Activated CD4-positive, alpha-beta T cell treated with anti-CD3 and anti-CD28 coated beads, Interleukin-2, Interleukin-4, amounts not matched to agents 100 ng/mL and 50 ng/mL, durations not matched to agents 16 hours and 8 hours (primary cell): ENCODE results near the gene MYO3B.
"Not testable (repeated sequence)": the region's sequence is repeated elsewhere in the genome, so short reads cannot be mapped to it uniquely, and the experiment has no call there.

Experiments used
- DNase-seq: peaks from one replicate; pipeline ENCODE4 v3.0.0-alpha.2; 2020; ENCODE audit warnings: low spot score

Gene MYO3B

DNA sequence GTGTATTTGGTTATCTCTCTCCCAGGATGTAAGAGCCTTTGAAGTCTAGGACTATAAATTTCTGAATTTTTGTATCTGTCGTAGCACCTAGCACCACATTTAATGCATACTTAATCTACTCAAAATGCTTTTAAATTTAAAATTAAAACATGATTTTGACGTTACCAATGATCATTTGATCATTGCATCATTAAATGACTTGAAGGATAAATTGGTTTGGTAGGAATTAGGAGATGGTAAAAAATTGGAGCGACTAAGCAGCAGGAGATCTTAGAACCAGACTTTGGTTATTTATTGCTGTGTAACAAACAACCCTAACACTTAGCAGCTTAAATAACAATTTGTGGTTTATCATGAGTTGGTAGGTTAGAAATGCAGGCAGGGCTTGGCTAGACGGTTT is 84.9 kb downstream of the MYO3B start:
- no peak for DNase-seq

DNA sequence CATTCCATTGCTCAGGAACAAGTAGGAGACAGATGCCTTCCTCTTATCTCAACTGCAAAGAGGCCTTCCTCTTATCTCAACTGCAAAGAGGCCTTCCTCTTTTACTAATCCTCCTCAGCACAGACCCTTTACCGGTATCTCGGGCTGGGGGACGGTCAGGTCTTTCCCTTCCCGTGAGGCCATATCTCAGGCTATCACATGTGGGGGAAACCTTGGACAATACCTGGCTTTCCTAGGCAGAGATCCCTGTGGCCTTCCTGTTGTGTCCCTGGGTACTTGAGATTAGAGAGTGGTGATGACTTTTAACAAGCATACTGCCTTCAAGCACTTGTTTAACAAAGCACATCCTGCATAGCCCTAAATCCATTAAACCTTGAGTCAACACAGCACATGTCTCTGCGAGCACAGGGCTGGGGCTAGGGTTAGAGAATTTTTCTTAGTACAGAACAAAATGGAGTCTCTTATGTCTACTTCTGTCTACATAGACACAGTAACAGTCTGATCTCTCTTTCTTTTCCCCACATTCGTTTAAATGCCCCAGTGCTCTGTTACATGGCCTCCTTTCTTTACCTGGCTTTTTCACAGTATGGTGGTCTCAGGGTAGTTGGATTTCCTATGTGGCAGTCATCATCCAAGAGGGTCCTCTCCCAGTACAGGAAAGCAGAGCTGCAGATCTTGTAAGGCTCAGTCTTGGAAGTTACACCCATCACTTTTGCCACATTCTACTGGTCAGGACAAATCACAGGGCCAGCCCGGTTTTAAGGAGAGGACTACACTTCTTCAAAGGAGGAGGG is 86.0 kb downstream of the MYO3B start:
- DNase-seq, result not testable (repeated sequence)

DNA sequence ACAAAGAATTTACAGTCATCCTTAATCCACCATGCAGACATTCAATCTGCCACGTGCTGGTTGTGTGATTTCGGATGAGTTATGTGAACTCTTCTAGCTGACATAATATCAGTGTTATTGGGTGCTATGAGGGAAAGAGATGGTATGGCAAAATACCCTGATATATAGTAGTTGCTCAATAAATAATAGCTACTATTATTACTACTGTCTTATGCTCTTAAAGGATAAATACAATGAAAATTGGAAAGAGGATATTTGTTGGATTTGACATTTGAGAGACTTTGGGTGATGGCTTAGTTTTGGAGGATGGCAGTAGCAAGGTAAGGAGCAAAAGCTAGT is 86.5 kb downstream of the MYO3B start:
- no peak for DNase-seq

DNA sequence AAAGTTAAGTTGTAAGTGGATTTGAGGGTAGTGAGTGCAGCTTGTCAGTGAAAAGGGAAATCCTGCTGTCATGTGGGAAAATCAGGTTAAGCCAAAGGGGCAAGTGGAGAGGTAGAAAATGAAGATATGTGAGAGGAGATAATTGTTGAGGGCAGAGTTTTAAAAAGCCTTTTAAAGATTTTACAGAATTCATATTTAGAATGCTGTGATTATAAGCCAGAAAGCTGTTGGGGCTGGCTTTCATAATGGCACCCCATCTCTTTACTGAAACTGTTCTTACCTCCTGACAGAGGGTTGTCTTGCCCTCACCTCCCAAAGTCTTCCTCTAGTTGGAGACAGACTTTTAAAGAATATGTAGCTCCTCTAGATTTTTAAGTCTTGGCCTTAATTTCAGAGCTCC is 86.9 kb downstream of the MYO3B start:
- no peak for DNase-seq

DNA sequence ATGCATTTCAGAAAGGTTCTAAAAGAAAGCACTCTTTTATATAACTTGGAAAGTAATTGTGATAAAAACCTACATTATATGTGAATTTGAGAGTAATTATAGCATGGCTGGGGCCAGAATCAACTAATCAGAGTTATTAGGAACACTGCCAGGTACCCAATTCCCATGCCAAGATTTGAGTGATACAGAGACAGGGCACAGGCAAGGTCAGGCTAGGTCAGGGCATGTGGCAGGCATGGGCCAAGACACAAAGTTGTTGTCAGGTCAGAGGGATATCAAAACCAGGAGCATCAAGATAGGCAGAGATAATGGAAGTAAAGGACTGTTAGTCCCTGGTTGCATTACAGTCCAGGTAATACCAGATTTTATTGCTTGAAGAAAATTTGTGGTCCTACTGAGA is 87.4 kb downstream of the MYO3B start:
- DNase-seq, result no peak

DNA sequence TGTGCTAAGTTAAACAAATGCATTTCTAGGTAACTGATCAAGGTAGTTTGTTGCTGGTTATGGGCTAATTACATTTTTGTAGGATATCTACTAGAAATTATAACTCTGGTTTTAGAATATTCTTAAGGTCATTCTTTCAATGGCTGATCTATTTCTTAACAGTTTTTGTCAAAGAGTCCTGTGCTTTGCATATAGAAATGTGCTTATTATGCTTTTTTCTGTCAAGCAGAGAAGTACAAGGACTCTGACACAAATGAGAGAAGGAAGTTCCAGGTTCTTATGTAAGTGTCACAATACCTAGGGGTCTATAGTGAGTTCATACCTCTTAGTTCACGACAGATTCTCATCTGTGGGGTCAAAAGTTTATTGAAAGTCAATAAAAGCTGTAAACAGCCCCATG is 88.4 kb downstream of the MYO3B start:
- no peak for DNase-seq

DNA sequence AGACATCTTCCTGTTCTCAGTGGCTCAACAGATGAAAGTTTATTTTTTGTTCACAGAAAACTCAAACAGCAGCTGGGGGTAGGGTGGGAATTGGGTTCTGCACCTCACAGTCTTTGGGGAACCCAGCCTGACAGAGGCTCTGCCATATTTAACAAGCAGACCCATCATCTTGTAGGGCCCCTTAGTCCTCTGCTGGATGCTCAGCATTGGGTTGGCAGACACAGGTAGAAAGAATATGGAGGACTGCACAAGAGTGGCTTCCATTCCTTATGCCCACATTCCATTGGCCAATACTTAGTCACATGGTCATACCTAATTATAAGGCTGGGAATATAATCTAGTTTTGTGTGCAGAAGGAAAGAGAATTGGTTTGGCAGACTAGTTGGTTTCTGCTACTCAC is 89.1 kb downstream of the MYO3B start:
- no peak for DNase-seq

DNA sequence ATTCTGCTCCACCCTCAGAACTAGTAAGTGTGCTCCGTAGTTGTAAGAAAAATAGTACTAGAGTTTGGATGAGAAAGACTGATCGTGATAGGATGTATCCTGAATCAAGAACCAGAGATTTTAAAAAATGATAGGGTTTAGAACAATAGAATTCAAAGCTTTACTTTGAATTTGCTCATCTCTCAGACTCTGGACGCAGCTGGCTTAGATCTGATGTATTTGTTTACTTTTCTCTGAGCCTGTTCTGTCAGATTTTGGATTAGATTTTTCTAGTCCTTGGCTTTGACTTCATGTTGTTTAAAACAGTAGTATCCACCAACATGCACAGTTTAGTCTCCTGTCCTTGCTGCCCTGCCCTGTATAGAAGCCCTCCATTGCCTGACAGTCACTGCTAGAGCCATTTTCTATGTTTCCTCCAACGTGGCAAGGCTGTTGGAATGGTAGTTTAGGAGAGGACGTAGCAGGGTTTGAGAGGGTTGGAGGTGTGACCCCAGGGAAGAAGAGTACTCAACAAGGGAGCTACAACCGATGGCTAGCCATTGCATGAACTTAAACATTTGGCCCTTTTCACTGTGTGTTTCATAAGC is 92.4 kb downstream of the MYO3B start:
- DNase-seq, result no peak

DNA sequence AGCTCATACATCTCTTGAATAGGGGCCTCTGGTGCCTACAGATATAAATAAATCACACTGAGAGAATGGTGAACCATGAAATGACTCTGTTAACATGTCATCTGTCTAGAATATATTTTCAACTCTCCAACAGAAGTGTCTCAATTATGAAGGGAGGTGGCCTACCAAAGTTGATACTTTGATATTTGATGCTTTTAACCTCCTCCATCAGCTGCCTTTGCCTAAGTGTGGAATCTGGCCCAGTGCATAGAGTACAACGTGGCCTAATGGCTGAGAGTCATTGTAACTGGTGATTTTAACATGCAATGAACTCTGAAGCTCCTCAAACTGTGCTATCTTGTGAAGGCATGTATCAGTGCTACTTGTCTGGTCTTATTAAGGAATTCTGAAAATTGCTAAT is 93.4 kb downstream of the MYO3B start:
- no peak for DNase-seq

DNA sequence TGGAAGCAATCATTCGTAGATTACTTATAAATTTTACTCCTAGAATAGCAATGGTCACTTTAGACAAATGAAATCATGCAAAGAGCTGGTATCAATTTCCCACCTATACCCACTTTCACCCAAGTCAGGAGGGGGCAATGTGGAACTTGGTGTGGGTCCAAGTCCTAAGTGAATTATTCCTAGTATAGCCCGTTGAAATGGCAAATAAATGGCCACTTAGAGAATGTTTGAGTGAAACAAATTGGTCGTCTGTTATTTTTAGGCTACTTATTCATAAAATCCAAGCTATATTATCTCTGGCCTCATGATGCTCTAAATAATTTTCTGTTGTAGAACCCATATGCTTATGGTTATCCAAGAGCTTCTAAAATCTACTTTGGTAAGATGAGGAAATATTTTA is 98.1 kb downstream of the MYO3B start:
- no peak for DNase-seq

DNA sequence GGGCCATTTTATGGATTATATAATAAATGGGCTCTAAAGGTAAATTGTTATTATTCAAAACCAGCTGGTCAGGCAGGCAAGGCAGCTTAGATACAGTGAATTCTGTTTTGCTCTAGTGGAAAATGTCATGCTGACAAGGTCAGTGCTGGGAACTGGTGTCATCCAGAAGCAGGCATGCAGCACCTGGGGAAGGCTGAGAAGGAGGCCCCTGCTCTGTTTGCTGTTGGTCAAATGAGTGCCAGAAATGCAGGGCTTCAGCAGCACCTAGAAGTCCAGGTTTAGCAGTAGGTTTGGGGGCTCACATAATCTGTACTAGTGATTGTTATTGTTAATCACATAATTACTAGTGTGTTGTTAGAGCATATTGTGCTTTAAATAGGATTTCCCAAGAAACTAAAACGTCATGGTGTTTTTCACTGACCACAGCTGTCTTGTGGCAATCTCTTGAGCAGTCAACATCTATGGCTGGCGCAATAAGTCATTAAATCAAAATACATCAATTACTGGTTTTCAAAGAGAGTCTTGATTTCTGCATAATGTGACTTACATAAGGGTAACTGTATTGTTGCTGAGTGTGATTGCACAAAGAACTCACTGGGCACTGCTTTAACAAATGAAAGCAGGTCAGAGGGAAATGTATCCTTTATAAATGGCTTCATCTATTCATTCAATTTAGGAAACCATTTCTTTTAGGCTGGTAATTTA is 99.1 kb downstream of the MYO3B start:
- DNase-seq, result no peak

DNA sequence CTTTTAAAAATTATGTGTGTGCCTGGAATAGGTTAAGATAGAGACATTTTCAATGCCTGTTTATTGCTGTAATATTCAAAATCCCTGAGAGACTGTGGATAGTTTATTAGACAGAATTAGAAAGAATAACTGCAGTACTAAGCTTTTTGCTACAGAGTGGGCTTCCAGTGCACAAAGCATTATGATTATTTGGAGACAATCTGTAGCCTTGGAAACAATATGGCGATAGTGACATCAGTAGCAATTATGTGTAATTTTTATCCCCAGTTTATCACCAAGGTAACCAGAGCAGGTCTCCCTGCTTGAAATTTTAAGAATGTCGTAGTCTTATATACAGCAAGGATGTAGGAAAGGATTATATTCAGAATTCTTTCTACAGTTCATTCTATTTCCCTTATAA is 100.0 kb downstream of the MYO3B start:
- no peak for DNase-seq

DNA sequence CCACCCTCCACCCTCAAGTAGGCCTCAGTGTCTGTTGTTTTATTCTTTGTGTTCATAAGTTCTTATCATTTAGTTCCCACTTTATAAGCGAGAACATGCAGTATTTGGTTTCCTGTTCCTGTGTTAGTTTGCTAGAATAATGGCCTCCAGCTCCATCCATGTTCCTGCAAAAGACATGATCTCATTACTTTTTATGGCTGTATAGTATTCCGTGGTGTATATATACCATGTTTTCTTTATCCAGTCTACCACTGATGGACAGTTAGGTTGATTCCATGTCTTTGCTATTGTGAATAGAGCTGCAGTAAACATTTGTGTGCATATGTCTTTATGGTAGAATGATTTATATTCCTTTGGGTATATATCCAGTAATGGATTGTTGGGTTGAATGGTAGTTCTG is 101.7 kb downstream of the MYO3B start:
- DNase-seq, result not testable (repeated sequence)

DNA sequence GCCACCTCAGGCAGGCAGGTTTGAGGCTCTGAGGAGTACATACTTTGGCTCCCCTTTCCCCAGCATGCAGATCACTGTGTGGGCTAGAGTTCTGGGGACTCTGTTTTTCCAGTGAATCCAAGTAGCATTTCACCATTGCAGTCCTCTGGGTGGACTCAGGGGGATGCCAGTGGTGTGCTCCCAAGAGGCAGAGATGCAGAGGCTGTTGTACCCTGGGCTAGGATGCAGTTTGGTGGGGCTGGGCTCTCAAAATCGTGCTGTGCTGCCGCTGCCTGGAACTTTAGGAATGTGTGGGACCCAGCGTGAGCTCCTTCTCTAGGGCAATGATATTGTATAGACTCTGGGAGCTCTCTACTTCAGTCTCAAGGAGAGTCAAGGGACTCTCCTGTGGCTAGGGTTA is 104.9 kb downstream of the MYO3B start:
- DNase-seq, result no peak

DNA sequence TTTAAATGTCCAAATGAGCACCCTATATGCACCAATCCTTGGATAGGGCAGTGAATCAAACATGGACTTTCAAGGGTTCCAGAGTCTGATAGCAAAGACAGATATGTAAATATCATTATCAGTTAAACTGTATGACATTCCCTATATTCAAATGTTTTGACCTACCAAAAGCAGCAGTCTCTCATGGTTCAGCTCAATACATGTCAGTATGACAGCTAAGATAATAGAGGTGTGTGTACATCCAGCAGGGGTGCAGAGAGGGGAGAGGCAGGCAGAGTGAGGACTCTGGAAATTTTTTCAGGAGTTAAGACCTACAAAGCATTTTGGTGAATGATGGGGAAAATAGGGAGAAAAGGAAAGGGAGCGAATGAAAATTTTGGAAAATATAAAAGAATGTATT is 106.3 kb downstream of the MYO3B start:
- no peak for DNase-seq

DNA sequence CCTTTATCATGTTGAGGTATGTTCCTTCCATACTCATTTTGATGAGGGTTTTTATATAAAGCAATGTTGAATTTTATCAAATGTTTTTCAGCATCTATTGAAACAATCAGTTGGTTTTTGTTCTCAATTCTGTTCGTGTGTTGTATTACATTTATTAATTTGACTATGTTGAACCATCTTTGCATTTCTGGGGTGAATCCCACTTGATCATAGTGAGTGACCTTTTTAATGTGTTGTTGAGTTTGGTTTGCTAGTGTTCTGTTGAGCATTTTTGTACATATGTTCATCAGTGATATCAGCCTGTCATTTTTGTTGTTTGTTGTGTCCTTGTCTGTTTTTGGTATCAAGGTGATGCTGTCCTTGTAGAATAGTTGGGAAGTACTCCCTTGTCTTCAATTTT is 110.9 kb downstream of the MYO3B start:
- no peak for DNase-seq

DNA sequence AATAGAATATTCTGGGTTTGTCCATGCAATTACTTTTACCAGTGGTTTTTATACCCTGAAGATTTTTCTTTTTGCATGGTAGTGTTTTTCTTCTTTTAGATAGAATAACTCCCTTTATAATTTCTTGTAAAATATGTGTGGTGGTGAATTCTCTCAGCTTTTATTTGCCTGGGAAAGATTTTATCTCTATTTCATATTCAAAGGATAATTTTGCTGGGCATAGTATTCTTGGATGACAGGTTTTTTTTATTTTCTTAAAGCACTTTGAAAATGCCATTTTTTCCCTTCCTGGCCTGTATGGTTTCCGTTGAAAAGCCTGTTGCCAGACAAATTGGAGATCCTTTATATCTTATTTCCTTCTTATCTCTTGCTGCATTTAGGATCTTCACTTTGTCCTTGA is 113.5 kb downstream of the MYO3B start:
- DNase-seq, result no peak

DNA sequence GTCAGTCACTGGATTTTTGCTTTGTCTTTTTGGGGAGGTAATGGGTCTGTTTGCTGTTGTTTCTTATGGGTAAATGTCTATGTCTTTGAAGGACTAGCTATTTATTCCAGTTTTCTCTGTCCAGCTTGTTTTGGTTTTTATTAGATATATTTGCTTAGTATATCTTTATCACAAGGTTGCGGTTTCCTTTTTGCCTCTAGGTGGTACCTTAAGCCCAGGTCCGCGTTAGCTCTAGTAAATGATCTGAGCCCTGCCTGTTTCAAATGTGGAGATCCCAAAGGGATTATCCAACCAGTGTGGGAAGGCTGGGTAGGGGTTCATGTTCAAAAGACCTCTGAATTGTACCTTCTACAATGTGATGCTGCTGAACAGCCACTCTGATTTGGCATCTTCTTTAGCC is 114.5 kb downstream of the MYO3B start:
- no peak for DNase-seq

DNA sequence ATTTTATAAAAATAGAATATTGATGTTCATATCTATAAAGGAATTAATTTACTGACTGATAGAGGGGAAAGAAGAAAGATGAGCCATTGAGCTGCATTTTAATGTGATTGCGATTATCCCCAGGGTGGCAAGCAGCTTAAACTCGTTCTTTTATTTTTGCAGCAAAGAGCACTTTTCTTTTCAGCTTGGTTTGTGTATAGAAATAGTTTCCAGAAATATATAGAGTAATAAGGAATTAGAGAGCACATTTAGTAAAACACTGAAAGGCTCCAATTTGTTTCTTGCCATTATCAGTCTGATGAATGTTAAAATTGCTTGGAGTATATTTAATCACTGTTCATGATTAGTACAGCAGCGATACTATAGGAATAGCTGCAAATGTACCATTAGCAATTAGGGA is 119.5 kb downstream of the MYO3B start:
- DNase-seq, result no peak

DNA sequence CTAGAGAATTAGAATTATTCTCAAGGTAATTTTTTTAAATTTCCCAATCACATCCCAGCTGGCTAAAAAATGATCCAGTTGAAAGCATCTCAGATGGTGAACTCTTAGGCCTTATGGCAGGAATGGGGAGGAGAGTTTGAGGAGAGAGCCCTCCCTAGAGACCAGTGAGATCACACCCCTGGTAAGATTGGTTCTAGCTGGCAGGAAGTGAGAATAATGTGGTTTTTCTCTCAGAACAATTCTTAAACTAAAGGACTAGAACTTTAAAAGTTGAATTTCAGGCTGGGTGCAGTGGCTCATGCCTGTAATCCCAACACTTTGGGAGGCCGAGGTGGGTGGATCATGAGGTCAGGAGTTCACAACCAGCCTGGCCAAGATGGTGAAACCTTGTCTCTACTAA is 120.2 kb downstream of the MYO3B start:
- DNase-seq, result no peak

DNA sequence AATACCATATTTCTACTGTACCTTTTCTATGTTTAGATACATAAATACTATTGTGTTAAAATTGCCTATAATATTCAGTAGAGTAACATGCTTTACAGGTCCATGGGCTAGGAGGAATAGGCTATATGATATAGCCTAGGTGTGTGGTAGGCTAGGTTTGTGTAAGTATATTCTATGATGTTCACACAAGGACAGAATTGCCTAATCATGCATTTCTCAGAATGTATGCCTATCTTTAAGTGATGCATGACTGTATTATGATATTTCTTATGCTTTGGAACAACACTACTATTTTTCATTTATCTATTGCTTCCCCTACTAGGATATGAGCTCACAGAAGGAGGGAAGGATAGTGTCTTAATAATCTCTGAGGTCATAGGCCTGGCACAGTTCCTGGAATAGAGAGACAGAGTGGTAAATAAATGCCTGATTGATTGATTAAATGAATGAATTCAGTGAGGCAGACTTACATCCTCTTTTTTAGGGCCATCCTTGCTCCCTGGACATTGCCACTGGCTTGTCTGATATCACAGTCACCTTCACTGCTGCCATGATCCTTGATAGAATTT is 121.0 kb downstream of the MYO3B start:
- DNase-seq, result no peak

DNA sequence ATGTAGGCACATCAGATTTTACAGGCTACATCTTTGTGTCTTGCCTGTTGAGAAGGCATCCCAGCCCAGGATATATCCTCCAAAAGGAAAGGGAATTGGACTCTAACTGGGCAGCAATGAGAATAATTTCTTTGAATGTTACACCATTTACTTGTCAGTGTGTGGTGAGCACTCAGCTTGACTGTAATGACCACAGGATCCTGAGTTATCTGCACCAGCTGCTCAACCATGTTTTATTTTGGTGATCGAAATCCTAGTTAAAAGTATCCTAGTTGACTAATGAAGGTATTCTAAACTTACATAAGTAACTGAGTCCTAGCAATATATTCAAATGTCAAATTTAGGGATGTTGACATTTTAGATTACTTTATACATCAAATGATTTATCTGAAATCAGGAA is 123.0 kb downstream of the MYO3B start:
- no peak for DNase-seq

DNA sequence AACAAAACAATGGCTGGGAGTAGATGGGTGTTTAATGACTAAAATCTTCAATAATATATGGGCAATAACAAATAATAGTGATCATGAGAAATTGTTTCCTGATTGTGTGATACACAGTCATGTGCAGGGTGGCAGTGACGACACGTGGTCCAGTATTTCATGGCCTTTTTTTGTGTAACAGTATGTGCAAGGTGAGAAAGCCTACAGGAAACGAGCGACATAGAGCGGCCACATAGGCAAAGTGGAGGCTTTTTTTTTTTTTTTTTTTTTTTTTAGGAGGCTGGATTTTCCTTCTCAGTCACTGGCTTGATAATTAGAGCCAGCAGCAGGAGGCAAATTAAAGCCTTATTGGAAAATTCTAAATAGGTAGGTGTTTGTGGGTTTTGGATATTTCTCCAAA is 123.7 kb downstream of the MYO3B start:
- no peak for DNase-seq
